SH-SY5Y (cell line): ENCODE results near the gene DCN.

Source experiments
- GATA2 ChIP-seq: IDR thresholded peaks from 2 replicates; pipeline ENCODE4 v1.6.1; 2011; ENCODE audit warnings: mild to moderate bottlenecking, low read depth, low read length
- GATA3 ChIP-seq: IDR thresholded peaks from 2 replicates; pipeline ENCODE4 v1.6.1; 2011; ENCODE audit warnings: low read depth, mild to moderate bottlenecking, low read length, moderate library complexity

DNA sequence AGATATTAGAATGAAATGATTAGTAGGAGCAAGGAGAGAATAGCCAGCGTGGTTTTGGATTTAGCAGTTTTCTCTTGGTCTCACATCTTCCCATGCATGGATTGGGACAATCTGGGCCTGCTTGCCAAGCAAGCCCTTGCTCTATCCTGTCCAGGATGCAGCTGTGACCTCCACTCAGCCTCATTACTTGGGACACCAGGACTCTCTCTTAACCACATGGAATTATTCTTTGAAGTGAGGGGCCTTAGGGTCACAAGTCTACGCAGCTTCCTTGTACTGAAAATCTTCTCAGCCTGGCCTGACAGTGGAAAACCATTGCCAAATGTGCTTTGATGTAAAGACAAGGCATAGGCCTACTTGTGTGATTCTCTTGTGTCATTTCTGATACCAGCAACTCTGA lies 28.0 kb upstream of the DCN start:
- TF ChIP-seq GATA3 (no peak), GATA2 (no peak)
